ENCODE measurements around the gene SLC35B2.

SLC35B2 gene

GRCh38 chr6:44267252-44267651 is 9.9 kb upstream of the SLC35B2 start:
- H3K4me3 ChIP-seq (ENCODE audit: low read depth, low read length): no peak overlapping the region
- DNase-seq (ENCODE audit: low read depth, low spot score): no peak
- no peak for TF ChIP-seq CTCF (IDR thresholded peaks at IDR 0.05; ENCODE audit: low read depth, low read length)
- in situ Hi-C loops (cut with HindIII; ENCODE audit: low sequenced_read_pairs): no loop called here

GRCh38 chr6:44266347-44266746 is 9.0 kb upstream of the SLC35B2 start:
- no peak for TF ChIP-seq CTCF (IDR thresholded peaks at IDR 0.05; ENCODE audit: low read depth, low read length)
- no peak overlapping the region for H3K4me3 ChIP-seq (ENCODE audit: low read depth, low read length)
- in situ Hi-C loops (cut with HindIII; ENCODE audit: low sequenced_read_pairs): no loop called here
- no peak for DNase-seq (ENCODE audit: low read depth, low spot score)

GRCh38 chr6:44265722-44266233 is 8.4 kb upstream of the SLC35B2 start:
- no peak overlapping the region for H3K4me3 ChIP-seq (ENCODE audit: low read depth, low read length)
- in situ Hi-C loops (cut with HindIII; ENCODE audit: low sequenced_read_pairs): no loop called here
- DNase-seq (ENCODE audit: low read depth, low spot score): no peak
- TF ChIP-seq CTCF (IDR thresholded peaks at IDR 0.05; ENCODE audit: low read depth, low read length): no peak

GRCh38 chr6:44265007-44265721 is 7.8 kb upstream of the SLC35B2 start, which contains the start of gene NFKBIE:
Gene NFKBIE, minus strand, starts transcription at chr6:44265551. Its CDS starts 205 bp downstream, at chr6:44265346.
- peak; percentile 56 for TF ChIP-seq CTCF (IDR thresholded peaks at IDR 0.05; ENCODE audit: low read depth, low read length)
- H3K4me3 ChIP-seq (ENCODE audit: low read depth, low read length): peak within 1 kb of the TSS; percentile 74
- peak; percentile 91 for DNase-seq (ENCODE audit: low read depth, low spot score)
- in situ Hi-C loops (cut with HindIII; ENCODE audit: low sequenced_read_pairs): no loop called here

- DNase-seq (ENCODE audit: low read depth, low spot score): no peak
- in situ Hi-C loops (cut with HindIII; ENCODE audit: low sequenced_read_pairs): no loop called here
- no peak for TF ChIP-seq CTCF (IDR thresholded peaks at IDR 0.05; ENCODE audit: low read depth, low read length)
- H3K4me3 ChIP-seq (ENCODE audit: low read depth, low read length): peak overlapping the region; percentile 74
These were observed 7.1 kb upstream of the SLC35B2 start for GRCh38 chr6:44264154-44265006.

GRCh38 chr6:44263354-44264100 is 6.2 kb upstream of the SLC35B2 start:
- DNase-seq (ENCODE audit: low read depth, low spot score): no peak
- in situ Hi-C loops (cut with HindIII; ENCODE audit: low sequenced_read_pairs): no loop called here
- H3K4me3 ChIP-seq (ENCODE audit: low read depth, low read length): peak overlapping the region; percentile 74
- no peak for TF ChIP-seq CTCF (IDR thresholded peaks at IDR 0.05; ENCODE audit: low read depth, low read length)

All from astrocyte of the spinal cord (primary cell).